DMS153 (cell line): Measurements from ENCODE around the gene PTPN14.

Source experiments
- DNase-seq: peaks from one replicate; lab custom pipeline; 2025; lab: John Stamatoyannopoulos, UW

The PTPN14 gene

DNA sequence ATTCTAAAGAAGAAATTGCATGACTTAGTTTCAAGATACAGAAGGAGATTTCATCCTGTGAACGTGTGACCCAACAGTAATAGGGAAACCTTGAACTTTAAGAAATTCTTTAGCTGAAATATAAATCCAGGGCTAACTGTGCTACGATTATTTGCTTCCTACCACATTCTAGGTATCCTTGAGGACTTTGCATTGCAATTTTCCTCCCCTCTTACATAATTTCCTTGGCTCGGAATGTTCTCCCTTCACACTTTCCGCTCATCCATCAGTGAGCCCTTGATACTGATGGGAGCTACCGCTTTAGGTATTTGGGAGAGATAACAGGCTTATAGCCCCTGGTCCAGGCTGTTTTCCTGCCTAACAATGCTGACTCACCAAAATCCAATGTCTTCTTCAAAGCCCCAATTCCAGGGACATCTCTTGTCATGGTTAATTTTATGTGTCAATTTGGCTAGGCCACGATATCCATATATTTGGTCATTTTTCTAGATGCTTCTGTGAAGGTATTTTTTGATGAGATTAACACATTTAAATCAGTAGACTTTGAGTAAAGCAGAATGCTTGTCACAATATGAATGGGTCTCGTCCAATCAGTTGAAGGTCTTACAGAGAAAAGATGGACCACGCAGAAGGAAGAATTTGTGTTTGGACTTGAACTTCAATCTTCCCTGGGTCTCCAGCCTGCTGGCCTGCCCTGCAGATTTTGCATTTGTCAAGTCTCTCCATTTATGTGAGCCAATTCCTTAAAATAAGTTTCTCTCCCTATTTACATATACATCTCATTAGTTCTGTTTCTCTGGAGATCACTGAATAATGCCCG is 121.2 kb downstream of the PTPN14 start:
- no peak for DNase-seq

DNA sequence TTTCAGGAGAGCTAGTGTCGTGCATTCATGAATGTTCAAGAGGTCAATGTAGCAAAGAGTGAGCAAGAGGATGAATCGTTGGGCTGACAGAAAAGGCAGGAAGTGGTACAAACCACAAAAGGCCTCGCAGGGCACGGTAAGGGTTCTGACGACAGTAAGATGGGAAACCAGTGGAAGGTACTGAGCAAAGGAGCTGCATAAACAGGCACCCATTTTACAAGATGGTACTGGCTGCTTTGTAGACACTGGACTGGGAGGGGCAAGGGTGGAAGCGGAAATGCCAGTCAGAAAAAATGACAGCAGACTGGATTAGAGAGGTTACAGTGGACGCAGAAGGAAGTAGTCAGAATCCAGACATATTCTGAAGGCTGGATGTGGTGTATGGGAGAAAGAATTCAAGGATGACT is 123.5 kb downstream of the PTPN14 start:
- DNase-seq: peak; percentile 94

DNA sequence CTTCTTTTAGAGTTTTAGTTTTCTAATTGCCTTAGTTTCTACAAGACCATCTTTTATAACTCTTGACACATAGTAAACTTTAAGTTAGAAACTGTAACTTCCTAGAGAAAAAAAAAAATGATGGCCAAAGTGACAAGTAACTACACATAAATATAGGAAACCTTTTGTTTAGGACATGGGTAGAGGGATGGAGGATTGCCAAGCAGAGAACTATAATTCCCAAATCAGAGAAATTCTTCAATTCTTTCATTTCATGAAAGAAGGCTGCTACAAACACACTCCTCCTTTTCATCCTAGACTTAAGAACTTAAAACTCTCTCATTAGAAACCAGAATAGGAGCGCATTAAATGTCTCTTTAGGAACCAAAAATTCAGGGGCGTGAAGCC is 125.0 kb downstream of the PTPN14 start:
- DNase-seq: no peak

DNA sequence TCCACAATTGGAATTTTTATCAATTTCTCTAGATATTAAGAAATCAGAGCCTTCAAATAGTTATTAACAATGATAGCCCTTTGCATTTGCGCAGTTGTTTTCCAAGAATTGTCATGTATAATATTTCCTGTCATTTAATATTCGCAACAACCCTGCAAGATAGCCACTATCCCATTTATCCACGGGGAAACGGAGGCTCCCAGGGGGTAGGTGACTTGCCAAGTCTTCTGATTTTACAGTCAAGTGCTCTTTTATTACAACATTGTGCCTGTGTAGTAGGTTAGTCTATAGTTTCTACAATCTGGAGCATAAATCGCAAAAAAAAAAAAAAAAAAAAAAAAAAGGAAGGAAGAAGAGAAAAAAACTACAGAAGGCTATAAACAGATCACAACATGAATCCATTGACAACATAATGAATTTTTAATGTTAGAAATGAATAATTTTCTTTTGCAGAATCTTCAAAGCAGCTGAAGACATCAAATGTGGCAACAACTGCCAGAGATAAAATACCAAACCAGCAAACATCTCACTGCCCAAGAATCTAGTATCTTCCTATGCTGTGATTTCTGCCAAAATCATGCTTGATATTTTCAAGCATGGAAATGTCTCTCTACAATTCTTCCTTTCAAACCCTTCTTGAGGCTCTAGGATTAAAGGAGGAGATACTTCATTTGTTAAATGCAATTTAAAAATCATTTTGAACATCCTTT is 125.5 kb downstream of the PTPN14 start:
- DNase-seq: no peak

DNA sequence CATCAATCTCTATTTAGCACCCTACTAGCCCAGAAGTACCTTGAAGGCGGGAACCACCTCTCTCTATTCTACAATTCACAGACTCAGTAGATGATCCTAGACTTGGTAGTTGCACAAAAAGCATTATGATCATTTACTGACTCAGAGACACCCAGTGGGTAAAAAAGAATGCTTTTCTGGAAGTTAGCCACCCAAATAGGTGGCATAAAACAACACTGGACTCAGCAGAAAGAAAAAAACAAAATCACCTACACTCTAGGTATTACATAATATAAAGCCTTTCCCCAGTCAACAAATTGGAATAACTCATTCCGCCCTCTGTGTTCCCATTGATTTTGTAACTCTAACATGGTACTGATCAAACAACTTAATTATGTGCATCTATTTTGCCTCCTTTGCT is 126.3 kb downstream of the PTPN14 start:
- no peak for DNase-seq

DNA sequence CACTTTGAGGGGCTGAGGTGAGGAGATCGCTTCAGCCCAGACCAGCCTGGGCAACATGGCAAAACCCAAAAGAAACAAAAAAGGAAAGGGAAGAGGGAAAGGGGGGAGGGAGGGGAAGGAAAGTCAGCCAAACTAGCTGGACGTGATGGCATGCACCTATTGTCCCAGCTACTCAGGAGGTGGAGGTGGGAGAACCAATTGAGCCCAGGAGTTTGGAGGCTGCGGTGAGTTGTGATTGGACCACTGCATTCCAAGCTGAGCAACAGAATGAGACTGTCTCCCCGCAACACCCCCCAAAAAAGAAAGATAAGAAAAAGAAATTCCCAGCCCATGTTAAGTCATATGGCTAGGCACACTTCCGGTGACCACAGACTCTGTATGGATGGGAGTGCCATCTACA is 128.4 kb downstream of the PTPN14 start:
- no peak for DNase-seq

DNA sequence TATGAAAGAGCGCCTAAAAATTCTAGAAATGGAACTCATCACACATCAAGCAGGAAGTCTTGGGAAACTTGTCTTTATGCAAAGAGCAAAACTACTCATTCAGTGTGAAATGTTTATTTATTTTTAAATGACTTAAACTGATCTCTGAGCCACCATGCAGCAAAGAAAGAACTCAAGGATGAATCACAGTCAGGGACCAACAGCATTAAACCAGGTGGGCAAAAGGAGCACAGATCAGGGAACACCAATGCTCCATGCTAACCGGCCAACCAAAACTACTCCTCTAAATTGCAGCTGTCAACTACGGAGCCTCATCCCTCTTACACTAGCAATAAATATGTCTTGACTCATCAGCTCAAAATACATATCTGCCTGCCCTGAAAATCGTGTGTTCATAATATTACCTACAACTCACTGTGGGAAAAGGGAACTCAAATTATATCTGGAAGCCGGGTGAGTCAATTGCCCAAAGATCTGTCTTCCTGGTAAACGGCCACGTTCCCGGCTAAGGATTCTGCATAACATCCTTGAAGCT is 129.2 kb downstream of the PTPN14 start:
- DNase-seq: no peak

DNA sequence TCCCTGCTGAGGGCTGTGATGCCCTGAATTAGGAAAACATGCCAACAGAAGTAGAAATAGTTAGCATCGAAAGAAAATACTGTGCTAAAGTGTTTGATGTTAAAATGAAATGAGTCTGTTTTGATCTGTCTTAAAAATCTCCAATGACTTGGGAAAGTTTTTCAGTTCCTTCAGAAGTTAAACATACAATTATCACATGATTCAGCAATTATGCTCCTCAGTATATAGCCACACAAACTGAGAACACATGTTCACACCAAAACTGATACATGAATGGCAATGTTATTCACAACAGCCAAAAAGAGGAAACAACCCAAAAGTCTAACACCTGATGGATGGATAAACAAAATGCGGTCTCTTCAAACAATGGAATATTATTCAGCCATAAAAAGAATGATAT is 130.6 kb downstream of the PTPN14 start:
- DNase-seq: no peak

DNA sequence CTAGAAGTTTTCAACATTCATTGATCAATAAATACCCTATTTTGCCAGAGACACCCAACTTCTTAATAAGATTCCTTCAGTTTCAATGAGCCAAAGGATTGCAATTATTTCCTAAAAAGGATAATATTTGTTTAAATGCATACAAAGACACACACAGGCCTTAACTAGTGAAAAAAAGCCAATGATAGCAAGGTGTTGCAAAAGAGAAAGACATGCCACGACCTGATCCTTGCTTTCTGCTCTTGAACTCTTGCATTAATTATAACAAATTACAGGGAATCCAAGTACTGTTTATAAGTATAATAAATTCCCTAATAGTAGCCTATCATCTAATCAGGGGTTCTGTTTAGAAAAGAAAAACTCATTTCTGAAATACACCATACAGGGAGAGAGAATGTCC is 131.1 kb downstream of the PTPN14 start:
- DNase-seq: no peak

DNA sequence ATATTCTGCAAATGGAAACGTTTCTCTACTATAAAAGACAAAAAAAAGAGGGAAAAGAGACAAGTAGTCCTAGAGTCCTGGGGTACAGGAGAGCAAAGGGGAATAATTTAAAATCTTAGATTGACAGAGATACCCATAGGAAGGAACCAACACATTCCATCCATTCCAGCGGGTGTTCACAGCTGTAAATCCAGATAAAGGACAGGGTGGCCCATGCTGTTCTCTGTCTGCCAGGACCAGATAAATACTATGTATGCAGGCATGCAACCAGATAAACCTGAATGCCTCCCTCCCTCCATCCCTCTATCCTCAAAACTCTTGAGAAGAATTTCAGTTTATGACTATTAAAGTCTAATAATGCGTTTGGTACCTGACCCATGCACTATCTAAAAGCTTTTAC is 131.8 kb downstream of the PTPN14 start:
- DNase-seq: no peak

DNA sequence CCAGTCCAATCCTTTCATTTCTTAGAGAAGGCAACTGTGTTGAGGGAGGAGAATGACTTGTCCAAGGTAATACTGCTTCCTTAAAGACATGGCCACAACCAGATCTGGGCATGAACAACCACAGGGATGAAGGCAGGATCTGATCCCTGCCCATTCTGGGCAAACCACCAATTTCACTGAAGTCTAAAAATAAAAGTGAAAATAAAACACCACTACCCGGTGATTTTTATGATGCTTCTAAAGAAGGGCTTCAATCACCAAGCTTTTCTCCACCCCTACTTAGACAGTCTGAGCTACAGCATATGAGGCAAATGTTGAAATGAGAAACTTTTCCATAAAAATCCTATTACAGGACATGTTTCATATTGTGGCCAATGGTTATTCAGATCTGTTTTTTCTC is 133.0 kb downstream of the PTPN14 start:
- DNase-seq: no peak

DNA sequence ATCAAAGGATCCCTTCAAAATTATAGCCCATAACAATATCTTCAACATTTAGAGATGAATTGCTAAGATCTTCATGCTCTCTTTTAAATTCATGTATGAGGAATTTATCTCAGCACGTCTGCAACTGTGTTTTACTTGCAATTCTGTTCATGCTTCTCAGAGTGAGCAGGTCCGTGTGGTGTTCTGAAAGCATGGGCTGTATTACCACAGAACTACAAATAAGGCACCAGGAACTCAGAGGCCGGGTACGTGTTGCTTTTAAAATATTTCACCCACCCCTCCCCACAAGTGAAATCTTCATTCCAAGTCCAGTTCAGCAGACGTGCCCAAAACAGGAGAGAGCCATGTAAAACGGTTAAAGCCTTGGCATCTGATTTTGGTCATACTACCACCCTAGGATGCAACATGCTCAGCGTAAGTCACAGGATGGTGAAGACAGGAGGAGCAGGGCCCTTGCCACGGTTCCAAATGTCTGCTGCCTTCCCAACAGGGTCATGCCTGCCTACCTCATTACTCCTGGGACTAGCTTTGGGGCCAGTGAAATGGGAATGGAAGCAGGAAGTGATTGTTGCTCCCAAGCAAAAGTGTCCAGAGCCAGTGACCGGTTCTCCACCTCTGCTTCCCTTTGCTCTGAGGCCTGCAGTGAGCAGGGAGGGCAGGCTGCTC is 133.7 kb downstream of the PTPN14 start:
- no peak for DNase-seq

DNA sequence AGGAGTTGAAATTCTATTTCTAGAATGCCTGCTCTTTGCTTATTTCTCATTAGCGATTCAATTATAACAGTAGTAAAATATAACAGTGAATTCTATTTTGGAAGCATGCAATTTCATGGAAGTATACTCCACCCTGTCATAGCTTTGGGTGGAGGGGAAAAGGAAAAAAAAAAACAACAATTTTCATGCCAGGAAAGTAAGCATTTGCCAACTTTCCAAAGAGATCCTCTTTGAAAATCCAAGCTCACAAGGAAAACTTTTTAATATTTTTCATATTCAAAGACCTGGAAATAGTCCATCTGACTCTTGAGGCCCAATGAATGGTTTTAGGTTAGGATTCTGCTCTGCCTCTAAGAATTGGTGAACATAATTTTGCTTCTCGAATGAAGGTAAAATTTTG is 134.5 kb downstream of the PTPN14 start:
- DNase-seq: no peak

DNA sequence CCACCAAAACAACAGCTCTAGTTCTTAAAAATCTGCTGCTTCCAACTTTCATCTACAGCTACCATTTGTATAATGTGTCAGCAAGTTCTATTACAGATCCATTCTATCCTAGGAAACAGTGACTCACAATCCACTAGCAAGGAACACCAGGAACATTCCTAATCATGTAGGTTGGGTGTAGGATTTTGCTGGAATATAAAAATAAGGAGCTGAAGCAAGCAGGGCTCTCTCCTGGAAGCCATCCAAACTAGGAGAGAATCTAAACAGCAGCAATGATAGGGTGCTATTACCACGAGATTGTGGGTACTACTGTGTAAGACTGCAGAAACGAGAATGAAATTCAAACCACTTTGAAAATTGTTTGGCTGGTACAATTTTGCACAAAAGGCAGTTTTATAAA is 135.0 kb downstream of the PTPN14 start:
- DNase-seq: no peak

DNA sequence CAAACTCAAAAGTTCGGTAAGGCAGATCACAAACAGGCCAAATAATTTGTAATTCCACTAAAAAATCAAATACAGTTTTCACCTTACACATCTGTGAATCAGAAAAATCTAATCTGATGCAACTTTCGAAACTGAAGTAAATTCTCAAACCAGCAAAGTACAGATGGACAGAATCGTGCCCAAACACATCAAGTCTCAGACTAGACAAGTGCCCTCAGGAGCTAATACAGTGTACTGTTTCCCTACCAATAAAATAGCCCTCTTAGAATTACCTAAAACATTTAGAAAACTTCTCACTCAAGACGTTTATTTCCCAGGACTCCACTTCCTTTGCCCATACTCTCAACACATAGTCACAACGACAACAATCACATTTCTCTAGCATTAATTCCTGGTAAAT is 136.3 kb downstream of the PTPN14 start:
- no peak for DNase-seq

DNA sequence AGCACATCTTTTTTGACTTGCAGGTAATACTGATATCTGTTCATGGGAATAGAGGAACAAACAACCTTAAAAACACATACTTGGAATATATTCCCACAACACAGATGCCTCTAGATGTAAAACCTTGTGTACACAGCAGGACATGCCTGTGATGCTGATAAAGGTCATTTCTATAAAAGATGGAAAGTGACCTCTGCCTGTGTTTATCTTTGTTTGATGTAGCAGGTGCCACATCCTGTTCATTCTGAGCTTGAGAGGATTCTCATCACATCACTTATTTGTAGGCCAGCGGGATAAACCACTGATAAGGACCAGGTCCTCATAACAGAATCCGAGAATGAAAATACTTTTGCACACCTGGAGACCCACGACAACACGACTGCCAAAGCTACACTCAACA is 136.7 kb downstream of the PTPN14 start:
- DNase-seq: peak; percentile 29

DNA sequence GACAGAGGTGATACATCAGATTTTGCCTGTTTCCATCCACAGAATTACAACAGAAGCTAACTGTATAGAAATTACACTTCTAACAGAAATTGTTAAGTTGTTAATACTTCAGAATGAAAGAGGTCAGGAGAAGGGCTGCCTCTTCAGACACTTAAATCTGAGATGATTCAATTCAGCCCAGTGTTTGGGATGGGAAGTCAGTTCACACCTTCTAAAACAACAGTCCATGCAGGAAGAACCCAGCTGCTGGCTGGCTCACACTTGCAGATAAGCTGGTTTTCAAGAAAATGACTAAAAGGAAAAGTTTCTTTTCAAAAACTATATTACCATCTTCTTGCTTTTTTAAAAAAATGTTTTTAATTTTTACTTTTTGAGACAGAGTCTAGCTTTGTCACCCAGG is 138.1 kb downstream of the PTPN14 start:
- DNase-seq: no peak

DNA sequence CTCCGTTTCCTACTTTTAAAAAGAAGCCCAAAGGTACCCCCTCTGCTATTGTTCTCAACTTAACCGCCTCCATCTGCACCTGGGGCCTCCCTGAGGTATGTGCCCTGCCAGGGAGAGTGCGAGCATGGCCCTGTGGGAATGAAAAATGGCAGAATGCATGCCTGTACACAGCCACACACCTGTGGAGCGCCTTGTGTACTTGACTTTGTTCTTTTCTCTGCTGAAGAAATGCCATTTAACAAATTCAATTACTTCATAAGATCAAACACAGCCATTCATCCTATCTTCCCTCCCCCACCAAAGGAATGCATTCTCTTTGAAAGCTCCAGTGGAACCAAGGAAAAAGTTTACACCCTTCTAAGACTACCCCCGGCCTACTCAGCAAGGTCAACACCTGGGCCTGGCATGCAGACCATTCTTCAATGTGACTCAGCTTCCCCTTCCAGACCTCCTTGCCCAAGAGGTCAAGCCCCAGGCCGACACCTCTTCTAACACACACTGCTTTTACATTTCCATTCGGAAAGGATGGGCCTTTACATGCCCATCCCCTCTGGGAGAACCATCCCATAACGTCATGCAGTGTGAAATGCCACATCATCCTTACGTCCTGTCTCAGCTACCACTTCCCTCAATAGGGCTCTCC is 146.7 kb downstream of the PTPN14 start:
- no peak for DNase-seq

DNA sequence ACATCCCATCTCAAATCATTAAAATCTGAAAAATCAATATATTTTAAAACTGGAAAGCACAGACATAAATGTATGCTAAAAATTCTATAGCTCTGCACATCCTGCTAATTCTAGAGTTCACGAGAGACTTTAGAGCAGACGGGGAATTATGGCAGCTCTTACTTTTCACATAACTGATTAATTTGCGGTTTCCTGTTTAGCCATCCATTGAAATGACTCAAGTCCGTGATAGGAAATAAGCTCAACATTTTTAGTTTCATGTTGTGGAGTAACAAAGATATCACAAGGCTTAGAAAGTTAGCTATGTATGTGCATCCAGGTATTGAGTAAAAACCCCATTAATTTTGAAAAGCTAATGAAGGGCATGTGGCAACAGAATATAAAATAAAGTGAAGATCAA is 147.2 kb downstream of the PTPN14 start:
- DNase-seq: no peak

DNA sequence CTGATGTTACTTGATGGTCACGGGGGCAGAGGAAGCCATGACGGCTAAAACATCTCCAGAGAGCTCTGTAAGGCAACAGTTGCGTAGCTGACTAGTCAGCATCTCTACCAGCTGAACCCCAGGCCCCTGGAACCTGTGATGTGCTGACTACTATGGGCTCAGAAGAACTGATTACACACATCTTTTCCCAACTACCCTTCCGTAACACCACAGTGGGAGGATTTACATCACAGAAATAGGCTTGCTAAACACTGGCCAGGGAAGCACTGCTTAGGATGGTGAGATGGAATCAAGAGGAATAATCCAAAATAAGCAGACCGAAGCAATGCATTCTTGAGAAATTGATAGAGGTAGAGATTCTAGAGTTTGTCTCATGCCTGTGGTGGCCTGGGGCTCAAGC is 148.0 kb downstream of the PTPN14 start:
- no peak for DNase-seq

DNA sequence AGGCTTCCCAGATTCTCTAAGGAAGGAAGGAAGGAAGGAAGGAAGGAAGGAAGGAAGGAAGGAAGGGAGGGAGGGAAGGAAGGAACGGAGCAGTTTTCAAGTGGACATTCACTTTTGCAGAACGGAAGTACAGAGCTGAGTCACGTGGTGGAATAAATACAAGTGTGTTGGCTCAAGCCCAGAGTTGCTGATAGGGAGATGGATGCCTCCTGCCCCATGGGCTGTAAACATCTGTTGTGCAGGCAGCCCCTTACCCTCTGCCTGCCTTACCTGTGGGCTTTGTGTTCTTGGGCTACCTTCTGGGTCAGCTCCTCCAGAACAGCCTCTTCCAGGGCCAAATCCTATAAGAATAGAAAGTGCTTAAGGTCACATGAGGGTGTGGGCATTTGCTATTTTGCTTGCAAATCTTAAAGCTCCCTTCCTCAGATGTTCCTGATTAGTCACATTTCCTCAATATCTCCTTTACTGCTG is 148.8 kb downstream of the PTPN14 start:
- peak; percentile 36 for DNase-seq

DNA sequence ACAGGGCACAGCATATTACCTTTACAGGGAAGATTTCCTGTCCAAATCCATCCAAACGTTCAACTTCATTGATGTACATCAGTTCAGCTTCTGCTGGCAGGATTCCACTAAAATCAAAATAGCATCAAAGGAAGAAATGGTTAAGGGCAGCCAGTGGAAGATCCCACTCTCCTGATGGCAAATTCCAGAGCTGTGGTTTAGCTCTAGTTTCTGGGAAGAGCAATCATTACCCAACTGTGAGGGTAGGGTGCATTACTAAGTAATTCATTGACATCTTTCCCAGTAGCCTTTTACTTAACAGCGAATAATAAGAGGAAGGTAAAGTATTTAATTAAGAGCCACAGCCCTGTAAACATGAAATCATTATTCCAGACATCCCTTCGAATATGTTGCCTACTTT is 149.7 kb downstream of the PTPN14 start:
- DNase-seq: no peak
